NCI-H1436 (cell line): ENCODE results near the gene PEMT.

Source experiments
- DNase-seq: peaks from one replicate; lab custom pipeline; 2025; lab: John Stamatoyannopoulos, UW

The PEMT gene

GRCh38 chr17:17605083-17605728 lies 13.7 kb upstream of the PEMT start:
- no peak for DNase-seq

GRCh38 chr17:17603895-17604225 lies 12.4 kb upstream of the PEMT start:
- peak; percentile 77 for DNase-seq

GRCh38 chr17:17603178-17603894 lies 11.8 kb upstream of the PEMT start:
- peak; percentile 88 for DNase-seq

GRCh38 chr17:17599965-17600364 lies 8.5 kb upstream of the PEMT start:
- no peak for DNase-seq

- DNase-seq, result no peak
Observed at GRCh38 chr17:17598003-17598402, 6.5 kb upstream of the PEMT start.

GRCh38 chr17:17595755-17596154 lies 4.2 kb upstream of the PEMT start:
- DNase-seq, result no peak

GRCh38 chr17:17593222-17593620 lies 1.7 kb upstream of the PEMT start:
- no peak for DNase-seq

- DNase-seq, result no peak
Observed at GRCh38 chr17:17590883-17591354, 589 bp downstream of the PEMT start.

GRCh38 chr17:17590141-17590751 lies 1.3 kb downstream of the PEMT start:
- no peak for DNase-seq

- DNase-seq, result no peak
Observed at GRCh38 chr17:17587614-17588337, 3.7 kb downstream of the PEMT start.

GRCh38 chr17:17582372-17582771 lies 9.1 kb downstream of the PEMT start:
- DNase-seq, result no peak

GRCh38 chr17:17581509-17581908 lies 10.0 kb downstream of the PEMT start:
- DNase-seq, result no peak

GRCh38 chr17:17580662-17581470 lies 10.6 kb downstream of the PEMT start:
- no peak for DNase-seq

GRCh38 chr17:17579691-17580090 lies 11.8 kb downstream of the PEMT start:
- DNase-seq, result no peak

- no peak for DNase-seq
Observed at GRCh38 chr17:17577373-17577772, 14.1 kb downstream of the PEMT start.

GRCh38 chr17:17576772-17577234 lies 14.7 kb downstream of the PEMT start:
- no peak for DNase-seq

GRCh38 chr17:17575360-17576251 lies 15.9 kb downstream of the PEMT start:
- no peak for DNase-seq

GRCh38 chr17:17573912-17574311 lies 17.6 kb downstream of the PEMT start:
- no peak for DNase-seq

- no peak for DNase-seq
Observed at GRCh38 chr17:17572010-17572785, 19.3 kb downstream of the PEMT start.
